A549 treated with CORT108297 at 1 μM for 4 hours (cell line): Measurements from ENCODE around the gene TOM1L2. TPM values are rescaled to one million over a fixed set of nuclear protein-coding genes. Genes with fewer than 3 reads are reported as not detected.

Source experiments
- total RNA-seq: library from RNA; stranded (reverse); fragments of 200-300 nt; extraction: Qiagen RNA extraction; gene quantifications from 5 replicates; pipeline ENCODE4 v1.2.3, GENCODE V29; 2022

The TOM1L2 gene
- 16.7 to 22.9 TPM (median 19.9 TPM) in 5 replicates for total RNA-seq

GRCh38 chr17:17972126-17972951 is at the start of gene TOM1L2, which contains the start of gene DRC3:
TOM1L2 (minus strand) TSS chr17:17972400; CDS start chr17:17972313, 87 bp downstream.
DRC3 (plus strand) TSS chr17:17972862; CDS start chr17:17977599, 4,737 bp downstream.

GRCh38 chr17:17836818-17837379 is 135.3 kb downstream of the TOM1L2 start, which contains the start of gene SREBF1:
SREBF1 (minus strand) TSS chr17:17836986; CDS start chr17:17836817, 169 bp downstream.

Other genes with a start within 250 kb of the TOM1L2 start
- 60.6 to 93.3 TPM (median 86.9 TPM) in 5 replicates for gene SREBF1, start 135.4 kb downstream of the TOM1L2 start, total RNA-seq
- gene DRC3, start 462 bp upstream of the TOM1L2 start, total RNA-seq, result 2.2 to 3.2 TPM (median 3.0 TPM) in 5 replicates
- 18.2 to 31.7 TPM (median 28.6 TPM) in 5 replicates for gene ATPAF2, start 66.8 kb upstream of the TOM1L2 start, total RNA-seq
- gene GID4, start 67.0 kb upstream of the TOM1L2 start, total RNA-seq, result 9.8 to 12.7 TPM (median 11.4 TPM) in 5 replicates
- gene DRG2, start 115.5 kb upstream of the TOM1L2 start, total RNA-seq, result 47.4 to 59.4 TPM (median 53.7 TPM) in 5 replicates
- 0.27 to 0.58 TPM (median 0.35 TPM) in 5 replicates for gene MYO15A, start 136.4 kb upstream of the TOM1L2 start, total RNA-seq
- gene ALKBH5, start 211.4 kb upstream of the TOM1L2 start, total RNA-seq, result 47.5 to 59.1 TPM (median 51.3 TPM) in 5 replicates